GM12873 (cell line): Measurements from ENCODE around the gene GSG1L.

ENCODE experiments used
- TF ChIP-seq, protein P1 (sequence below): IDR thresholded peaks from 2 replicates; pipeline ENCODE4 v1.5.1; 2012; ENCODE audit warnings: low read depth, mild to moderate bottlenecking, moderate library complexity, low read length, control low read depth; ENCODE audit not compliant: insufficient read depth; ENCODE audit errors: missing control alignments

Gene GSG1L

GRCh38 chr16:28106467-28107215, 43.1 kb upstream of the GSG1L start:
- TF ChIP-seq, protein P1, sequence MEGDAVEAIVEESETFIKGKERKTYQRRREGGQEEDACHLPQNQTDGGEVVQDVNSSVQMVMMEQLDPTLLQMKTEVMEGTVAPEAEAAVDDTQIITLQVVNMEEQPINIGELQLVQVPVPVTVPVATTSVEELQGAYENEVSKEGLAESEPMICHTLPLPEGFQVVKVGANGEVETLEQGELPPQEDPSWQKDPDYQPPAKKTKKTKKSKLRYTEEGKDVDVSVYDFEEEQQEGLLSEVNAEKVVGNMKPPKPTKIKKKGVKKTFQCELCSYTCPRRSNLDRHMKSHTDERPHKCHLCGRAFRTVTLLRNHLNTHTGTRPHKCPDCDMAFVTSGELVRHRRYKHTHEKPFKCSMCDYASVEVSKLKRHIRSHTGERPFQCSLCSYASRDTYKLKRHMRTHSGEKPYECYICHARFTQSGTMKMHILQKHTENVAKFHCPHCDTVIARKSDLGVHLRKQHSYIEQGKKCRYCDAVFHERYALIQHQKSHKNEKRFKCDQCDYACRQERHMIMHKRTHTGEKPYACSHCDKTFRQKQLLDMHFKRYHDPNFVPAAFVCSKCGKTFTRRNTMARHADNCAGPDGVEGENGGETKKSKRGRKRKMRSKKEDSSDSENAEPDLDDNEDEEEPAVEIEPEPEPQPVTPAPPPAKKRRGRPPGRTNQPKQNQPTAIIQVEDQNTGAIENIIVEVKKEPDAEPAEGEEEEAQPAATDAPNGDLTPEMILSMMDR = no peak

GRCh38 chr16:28105954-28106353, 42.4 kb upstream of the GSG1L start:
- TF ChIP-seq, protein P1 = no peak

DNA sequence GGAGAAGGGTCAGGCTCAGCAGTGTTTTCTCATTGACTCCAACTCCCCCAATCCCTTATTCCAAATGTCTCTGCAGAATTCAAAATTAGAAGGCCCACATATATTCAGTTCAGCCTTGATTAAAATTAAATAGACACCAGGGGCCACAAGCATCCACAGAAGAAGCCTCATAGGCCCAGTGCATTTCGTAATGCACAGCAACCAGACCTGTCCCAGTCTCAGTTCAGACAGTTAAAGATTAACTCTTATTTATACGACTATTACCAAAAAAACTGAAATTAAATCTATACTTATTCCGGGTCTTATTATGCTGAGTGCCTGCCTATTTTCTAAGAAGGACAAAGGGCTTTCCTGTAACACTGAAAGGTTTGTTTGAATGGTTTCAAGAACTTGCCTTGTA, 41.8 kb upstream of the GSG1L start:
- TF ChIP-seq, protein P1 = no peak

GRCh38 chr16:28104404-28104803, 40.9 kb upstream of the GSG1L start:
- TF ChIP-seq, protein P1 = no peak

DNA sequence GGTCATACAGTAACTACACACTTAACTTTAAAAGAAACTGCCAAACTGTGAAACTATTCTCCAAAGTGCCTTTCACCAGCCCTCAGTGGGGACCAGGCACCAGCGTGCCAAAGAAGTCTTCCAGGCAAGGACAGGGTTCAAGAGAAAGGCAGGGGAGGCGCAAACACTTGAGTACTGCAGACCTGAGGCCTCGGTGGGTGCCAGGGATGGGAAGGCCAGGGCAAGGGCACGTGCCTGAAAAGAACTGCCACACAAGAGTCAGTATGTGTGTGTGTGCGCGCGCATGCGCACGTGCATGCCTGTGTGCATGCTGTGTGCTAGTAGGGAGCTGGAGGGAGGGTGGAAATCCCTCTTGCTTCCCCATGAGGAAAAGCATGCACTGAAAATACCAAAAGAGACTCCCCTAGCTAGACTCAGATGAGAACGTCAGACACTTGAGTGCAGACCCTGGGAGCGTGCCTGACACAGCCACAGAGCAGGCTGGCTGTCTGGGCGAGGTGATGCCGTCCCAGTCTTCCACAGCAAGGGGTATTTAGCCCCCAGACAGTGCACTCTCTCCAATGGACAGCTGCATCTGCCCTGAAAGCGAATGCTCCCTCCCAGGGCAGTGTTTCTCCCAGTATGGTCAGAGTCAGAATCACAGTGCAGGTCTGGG, 40.1 kb upstream of the GSG1L start:
- TF ChIP-seq, protein P1 = no peak

GRCh38 chr16:28101533-28101890, 38.0 kb upstream of the GSG1L start:
- TF ChIP-seq, protein P1 = no peak

- TF ChIP-seq, protein P1 = no peak
Measured at GRCh38 chr16:28100810-28101532, 37.5 kb upstream of the GSG1L start.
